ENCODE data around the gene TIGD4.

The TIGD4 gene

DNA sequence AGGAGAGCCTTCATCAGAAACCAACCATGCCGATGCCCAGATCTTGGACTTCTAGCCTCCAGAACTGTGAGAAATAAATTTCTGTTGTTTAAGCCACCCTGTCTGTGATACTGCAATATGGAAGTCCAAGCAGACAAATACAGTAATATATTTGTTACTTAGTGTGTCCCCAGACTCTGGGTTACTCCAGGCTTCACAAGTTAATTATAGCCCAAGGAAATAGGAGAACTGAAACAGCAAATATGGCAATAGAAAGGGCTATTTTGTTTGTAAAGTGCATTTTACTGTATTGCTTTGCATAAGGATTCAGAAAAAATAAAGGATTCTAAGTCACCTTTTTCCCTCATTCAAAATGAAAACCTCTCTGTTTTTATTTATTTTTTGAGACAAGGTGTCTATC, 15.7 kb downstream of the TIGD4 start:
- no peaks in the 10 kb centered on the region for H3K4me1 ChIP-seq (ENCODE audit: control insufficient read depth, insufficient read depth, low read length)
- no peaks in the 10 kb centered on the region for H3K9me3 ChIP-seq (ENCODE audit: control insufficient read depth, low read length)
- H3K27ac ChIP-seq (ENCODE audit: insufficient read depth, low read depth, low read length, poor library complexity, severe bottlenecking) = no peak overlapping the region
- H3K36me3 ChIP-seq (ENCODE audit: control insufficient read depth, insufficient read depth, low read length) = no peaks in the 10 kb centered on the region
- WGBS, 2 experiments = 82 to 93% methylated on average over 1 of the region's 1 CpG
- H3K27me3 ChIP-seq (ENCODE audit: control insufficient read depth, insufficient read depth, low read length, poor library complexity, severe bottlenecking) = no peaks in the 10 kb centered on the region
- no peak overlapping the region for H3K4me3 ChIP-seq (ENCODE audit: insufficient read depth, low read depth, low read length)

GRCh38 chr4:152748619-152749018, 30.9 kb downstream of the TIGD4 start:
- H3K27ac ChIP-seq (ENCODE audit: insufficient read depth, low read depth, low read length, poor library complexity, severe bottlenecking) = no peak overlapping the region
- no peaks in the 10 kb centered on the region for H3K27me3 ChIP-seq (ENCODE audit: control insufficient read depth, insufficient read depth, low read length, poor library complexity, severe bottlenecking)
- H3K9me3 ChIP-seq (ENCODE audit: control insufficient read depth, low read length) = no peaks in the 10 kb centered on the region
- 94% methylated on average over 9 of the region's 9 CpGs for WGBS, 2 experiments
- no peaks in the 10 kb centered on the region for H3K36me3 ChIP-seq (ENCODE audit: control insufficient read depth, insufficient read depth, low read length)
- H3K4me3 ChIP-seq (ENCODE audit: insufficient read depth, low read depth, low read length) = no peak overlapping the region
- no peaks in the 10 kb centered on the region for H3K4me1 ChIP-seq (ENCODE audit: control insufficient read depth, insufficient read depth, low read length)

DNA sequence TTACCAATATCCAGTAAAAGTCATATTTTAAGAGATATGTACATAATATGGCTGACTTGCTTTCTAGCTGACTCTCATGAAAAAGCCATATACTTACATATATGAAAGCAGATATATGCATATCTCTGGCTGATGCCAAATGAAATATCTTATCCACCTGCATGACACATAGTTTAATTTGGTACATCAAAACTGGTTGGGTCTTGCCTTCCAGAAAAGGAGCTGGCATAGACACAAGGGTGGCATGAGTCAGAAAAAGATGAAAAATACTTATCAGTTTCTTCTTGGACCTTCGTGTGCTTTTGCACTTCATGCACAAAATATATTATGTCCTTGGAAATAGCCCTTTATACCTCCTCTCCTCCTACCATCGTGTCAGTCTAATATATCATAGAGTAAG, 32.1 kb downstream of the TIGD4 start:
- no peaks in the 10 kb centered on the region for H3K36me3 ChIP-seq (ENCODE audit: control insufficient read depth, insufficient read depth, low read length)
- H3K4me1 ChIP-seq (ENCODE audit: control insufficient read depth, insufficient read depth, low read length) = no peaks in the 10 kb centered on the region
- H3K4me3 ChIP-seq (ENCODE audit: insufficient read depth, low read depth, low read length) = no peak overlapping the region
- 89 to 98% methylated on average over 2 of the region's 2 CpGs for WGBS, 2 experiments
- no peaks in the 10 kb centered on the region for H3K9me3 ChIP-seq (ENCODE audit: control insufficient read depth, low read length)
- no peak overlapping the region for H3K27ac ChIP-seq (ENCODE audit: insufficient read depth, low read depth, low read length, poor library complexity, severe bottlenecking)
- H3K27me3 ChIP-seq (ENCODE audit: control insufficient read depth, insufficient read depth, low read length, poor library complexity, severe bottlenecking) = no peaks in the 10 kb centered on the region

DNA sequence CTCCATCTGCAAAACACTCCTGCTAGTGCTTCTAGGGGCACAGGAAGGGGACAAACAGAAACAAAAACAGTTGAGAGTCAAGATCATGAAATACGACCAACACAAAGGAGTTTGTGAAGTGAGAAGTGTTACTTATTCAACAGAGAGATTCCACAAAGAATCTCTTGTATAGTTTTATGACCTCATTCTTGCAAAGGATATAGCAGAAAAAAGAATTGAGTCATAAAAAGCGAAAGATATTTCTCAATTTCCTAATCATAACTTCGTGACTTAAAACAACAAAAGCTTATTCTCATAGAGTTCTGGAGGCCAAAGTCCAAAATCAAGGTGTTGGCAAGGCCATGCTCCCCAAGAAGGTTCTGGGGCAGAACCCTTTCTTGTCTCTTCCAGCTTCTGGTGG, 40.7 kb downstream of the TIGD4 start:
- Histone ChIP-seq H3K27ac (ENCODE audit: insufficient read depth, low read depth, low read length, poor library complexity, severe bottlenecking) (no peak overlapping the region), H3K27me3 (ENCODE audit: control insufficient read depth, insufficient read depth, low read length, poor library complexity, severe bottlenecking) (no peaks in the 10 kb centered on the region), H3K4me3 (ENCODE audit: insufficient read depth, low read depth, low read length) (no peak overlapping the region), H3K9me3 (ENCODE audit: control insufficient read depth, low read length) (no peaks in the 10 kb centered on the region), H3K4me1 (ENCODE audit: control insufficient read depth, insufficient read depth, low read length) (no peaks in the 10 kb centered on the region), H3K36me3 (ENCODE audit: control insufficient read depth, insufficient read depth, low read length) (no peaks in the 10 kb centered on the region)
- 72 to 90% methylated on average over 2 to 3 of the region's 3 CpGs for WGBS, 2 experiments

DNA sequence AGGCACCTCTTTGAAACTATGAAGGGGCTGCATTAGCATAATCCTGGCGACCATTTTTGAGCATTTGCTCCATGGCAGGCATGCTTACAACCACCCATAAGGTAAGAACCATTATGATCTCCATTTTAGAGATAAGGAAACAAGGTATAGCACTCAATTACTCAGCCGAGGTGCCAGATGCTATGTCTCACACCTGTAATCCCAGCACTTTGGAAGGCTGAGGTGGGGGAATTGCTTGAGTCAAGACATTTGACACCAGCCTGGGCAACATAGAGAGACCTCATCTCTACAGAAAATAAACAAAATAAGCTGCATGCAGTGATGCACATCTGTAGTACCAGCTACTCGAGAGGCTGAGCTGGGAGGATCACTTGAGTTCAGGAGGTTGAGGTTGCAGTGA, 43.6 kb downstream of the TIGD4 start:
- Histone ChIP-seq H3K27ac (ENCODE audit: insufficient read depth, low read depth, low read length, poor library complexity, severe bottlenecking) (no peak overlapping the region), H3K4me1 (ENCODE audit: control insufficient read depth, insufficient read depth, low read length) (no peaks in the 10 kb centered on the region), H3K36me3 (ENCODE audit: control insufficient read depth, insufficient read depth, low read length) (no peaks in the 10 kb centered on the region), H3K4me3 (ENCODE audit: insufficient read depth, low read depth, low read length) (no peak overlapping the region), H3K27me3 (ENCODE audit: control insufficient read depth, insufficient read depth, low read length, poor library complexity, severe bottlenecking) (no peaks in the 10 kb centered on the region), H3K9me3 (ENCODE audit: control insufficient read depth, low read length) (no peaks in the 10 kb centered on the region)
- 79 to 83% methylated on average over 3 of the region's 3 CpGs for WGBS, 2 experiments

- Histone ChIP-seq H3K4me3 (ENCODE audit: insufficient read depth, low read depth, low read length) (no peak overlapping the region), H3K9me3 (ENCODE audit: control insufficient read depth, low read length) (no peaks in the 10 kb centered on the region), H3K27me3 (ENCODE audit: control insufficient read depth, insufficient read depth, low read length, poor library complexity, severe bottlenecking) (no peaks in the 10 kb centered on the region), H3K4me1 (ENCODE audit: control insufficient read depth, insufficient read depth, low read length) (no peaks in the 10 kb centered on the region), H3K36me3 (ENCODE audit: control insufficient read depth, insufficient read depth, low read length) (no peaks in the 10 kb centered on the region), H3K27ac (ENCODE audit: insufficient read depth, low read depth, low read length, poor library complexity, severe bottlenecking) (no peak overlapping the region)
- WGBS, 2 experiments = 50% methylated on average over 2 of the region's 2 CpGs
Measured at GRCh38 chr4:152735396-152735859, 44.1 kb downstream of the TIGD4 start.

- 77 to 79% methylated on average over 3 of the region's 3 CpGs for WGBS, 2 experiments
- Histone ChIP-seq H3K27me3 (ENCODE audit: control insufficient read depth, insufficient read depth, low read length, poor library complexity, severe bottlenecking) (no peaks in the 10 kb centered on the region), H3K27ac (ENCODE audit: insufficient read depth, low read depth, low read length, poor library complexity, severe bottlenecking) (no peak overlapping the region), H3K4me1 (ENCODE audit: control insufficient read depth, insufficient read depth, low read length) (no peaks in the 10 kb centered on the region), H3K9me3 (ENCODE audit: control insufficient read depth, low read length) (no peaks in the 10 kb centered on the region), H3K36me3 (ENCODE audit: control insufficient read depth, insufficient read depth, low read length) (no peaks in the 10 kb centered on the region), H3K4me3 (ENCODE audit: insufficient read depth, low read depth, low read length) (no peak overlapping the region)
Measured at GRCh38 chr4:152734699-152735050, 44.9 kb downstream of the TIGD4 start.

GRCh38 chr4:152734015-152734698, 45.4 kb downstream of the TIGD4 start:
- Histone ChIP-seq H3K4me1 (ENCODE audit: control insufficient read depth, insufficient read depth, low read length) (no peaks in the 10 kb centered on the region), H3K4me3 (ENCODE audit: insufficient read depth, low read depth, low read length) (no peak overlapping the region), H3K9me3 (ENCODE audit: control insufficient read depth, low read length) (no peaks in the 10 kb centered on the region), H3K36me3 (ENCODE audit: control insufficient read depth, insufficient read depth, low read length) (no peaks in the 10 kb centered on the region), H3K27ac (ENCODE audit: insufficient read depth, low read depth, low read length, poor library complexity, severe bottlenecking) (no peak overlapping the region), H3K27me3 (ENCODE audit: control insufficient read depth, insufficient read depth, low read length, poor library complexity, severe bottlenecking) (no peaks in the 10 kb centered on the region)
- 77% methylated on average over 5 of the region's 5 CpGs for WGBS, 2 experiments

GRCh38 chr4:152731997-152732396, 47.5 kb downstream of the TIGD4 start:
- H3K4me1 ChIP-seq (ENCODE audit: control insufficient read depth, insufficient read depth, low read length) = no peaks in the 10 kb centered on the region
- H3K9me3 ChIP-seq (ENCODE audit: control insufficient read depth, low read length) = no peaks in the 10 kb centered on the region

GRCh38 chr4:152729466-152729865, 50.1 kb downstream of the TIGD4 start:
- Histone ChIP-seq H3K4me3 (ENCODE audit: insufficient read depth, low read depth, low read length) (no peak overlapping the region), H3K27me3 (ENCODE audit: control insufficient read depth, insufficient read depth, low read length, poor library complexity, severe bottlenecking) (no peaks in the 10 kb centered on the region), H3K9me3 (ENCODE audit: control insufficient read depth, low read length) (no peaks in the 10 kb centered on the region), H3K4me1 (ENCODE audit: control insufficient read depth, insufficient read depth, low read length) (no peaks in the 10 kb centered on the region), H3K36me3 (ENCODE audit: control insufficient read depth, insufficient read depth, low read length) (no peaks in the 10 kb centered on the region), H3K27ac (ENCODE audit: insufficient read depth, low read depth, low read length, poor library complexity, severe bottlenecking) (no peak overlapping the region)
- 34 to 36% methylated on average over 2 of the region's 2 CpGs for WGBS, 2 experiments

More at GRCh38 chr4:152731997-152732396, 47.5 kb downstream of the TIGD4 start:
- WGBS, 2 experiments = 94 to 95% methylated on average over 2 of the region's 2 CpGs
- Histone ChIP-seq H3K36me3 (ENCODE audit: control insufficient read depth, insufficient read depth, low read length) (no peaks in the 10 kb centered on the region), H3K4me3 (ENCODE audit: insufficient read depth, low read depth, low read length) (no peak overlapping the region), H3K27me3 (ENCODE audit: control insufficient read depth, insufficient read depth, low read length, poor library complexity, severe bottlenecking) (no peaks in the 10 kb centered on the region), H3K27ac (ENCODE audit: insufficient read depth, low read depth, low read length, poor library complexity, severe bottlenecking) (no peak overlapping the region)

DNA sequence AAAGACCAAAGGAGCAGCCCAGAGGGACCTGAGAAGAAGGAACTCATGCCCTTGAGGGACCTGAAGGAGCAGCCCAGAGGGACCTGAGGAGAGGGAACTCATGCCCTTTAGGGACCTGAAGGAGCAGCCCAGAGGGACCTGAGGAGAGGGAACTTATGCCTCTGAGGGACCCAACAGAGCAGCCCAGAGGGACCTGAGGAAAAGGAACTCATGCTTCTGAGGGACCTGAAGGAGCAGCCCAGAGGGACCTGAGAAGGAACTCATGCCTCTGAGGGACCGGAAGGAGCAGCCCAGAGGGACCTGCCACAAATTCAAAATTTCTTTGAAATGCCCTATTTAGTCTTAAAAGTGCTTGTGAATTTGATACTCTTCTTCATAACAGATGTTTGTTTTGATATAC, 51.2 kb downstream of the TIGD4 start:
- Histone ChIP-seq H3K27ac (ENCODE audit: insufficient read depth, low read depth, low read length, poor library complexity, severe bottlenecking) (no peak overlapping the region), H3K9me3 (ENCODE audit: control insufficient read depth, low read length) (no peaks in the 10 kb centered on the region), H3K36me3 (ENCODE audit: control insufficient read depth, insufficient read depth, low read length) (no peaks in the 10 kb centered on the region), H3K4me1 (ENCODE audit: control insufficient read depth, insufficient read depth, low read length) (no peaks in the 10 kb centered on the region), H3K27me3 (ENCODE audit: control insufficient read depth, insufficient read depth, low read length, poor library complexity, severe bottlenecking) (no peaks in the 10 kb centered on the region), H3K4me3 (ENCODE audit: insufficient read depth, low read depth, low read length) (no peak overlapping the region)
- 90 to 96% methylated on average over 1 of the region's 1 CpG for WGBS, 2 experiments

Data from ectodermal cell (in vitro differentiated cells).